Hematopoietic multipotent progenitor cell treated with erythropoietin and hydrocortisone succinate and interleukin-3 and kit ligand, for 6 days (in vitro differentiated cells): ENCODE measurements around the gene ATP6V1A.
"Not testable (repeated sequence)": the region's sequence is repeated elsewhere in the genome, so short reads cannot be mapped to it uniquely, and the experiment has no call there.

ENCODE experiments used
- DNase-seq: peaks from one replicate; pipeline ENCODE4 v3.0.0-alpha.2; 2015

Gene ATP6V1A

GRCh38 chr3:113829576-113830354 is 82.9 kb downstream of the ATP6V1A start:
- no peak for DNase-seq

GRCh38 chr3:113831103-113831355 is 84.2 kb downstream of the ATP6V1A start:
- DNase-seq, result no peak

- DNase-seq, result no peak
Observed at GRCh38 chr3:113832477-113833164, 85.8 kb downstream of the ATP6V1A start.

- DNase-seq, result no peak
Observed at GRCh38 chr3:113834983-113835382, 88.1 kb downstream of the ATP6V1A start.

- DNase-seq, result peak; percentile 89
Observed at GRCh38 chr3:113838631-113839209, 91.9 kb downstream of the ATP6V1A start, which contains the start of gene GRAMD1C. GRAMD1C (plus strand) TSS chr3:113838788; CDS start chr3:113838910, 122 bp downstream.

- DNase-seq, result no peak
Observed at GRCh38 chr3:113839551-113839950, 92.7 kb downstream of the ATP6V1A start.

GRCh38 chr3:113844622-113845222 is 97.9 kb downstream of the ATP6V1A start:
- peak; percentile 74 for DNase-seq

GRCh38 chr3:113847247-113847646 is 100.4 kb downstream of the ATP6V1A start:
- no peak for DNase-seq

- DNase-seq, result no peak
Observed at GRCh38 chr3:113847664-113848461, 101.0 kb downstream of the ATP6V1A start.

- not testable (repeated sequence) for DNase-seq
Observed at GRCh38 chr3:113849071-113849470, 102.2 kb downstream of the ATP6V1A start.

GRCh38 chr3:113849841-113850240 is 103.0 kb downstream of the ATP6V1A start:
- DNase-seq, result not testable (repeated sequence)

- not testable (repeated sequence) for DNase-seq
Observed at GRCh38 chr3:113850391-113850790, 103.6 kb downstream of the ATP6V1A start.

- no peak for DNase-seq
Observed at GRCh38 chr3:113852506-113852905, 105.7 kb downstream of the ATP6V1A start.
